HUDEP-2 (cell line): ENCODE measurements around the gene CCDC39.
"Not testable (repeated sequence)": the region's sequence is repeated elsewhere in the genome, so short reads cannot be mapped to it uniquely, and the experiment has no call there.

Source experiments
- DNase-seq, 76 experiments: peaks; one replicate each; lab custom pipeline; 2025; ENCODE audit not compliant: unreplicated experiment in 76 of 76; lab: John Stamatoyannopoulos, UW

CCDC39 gene

DNA sequence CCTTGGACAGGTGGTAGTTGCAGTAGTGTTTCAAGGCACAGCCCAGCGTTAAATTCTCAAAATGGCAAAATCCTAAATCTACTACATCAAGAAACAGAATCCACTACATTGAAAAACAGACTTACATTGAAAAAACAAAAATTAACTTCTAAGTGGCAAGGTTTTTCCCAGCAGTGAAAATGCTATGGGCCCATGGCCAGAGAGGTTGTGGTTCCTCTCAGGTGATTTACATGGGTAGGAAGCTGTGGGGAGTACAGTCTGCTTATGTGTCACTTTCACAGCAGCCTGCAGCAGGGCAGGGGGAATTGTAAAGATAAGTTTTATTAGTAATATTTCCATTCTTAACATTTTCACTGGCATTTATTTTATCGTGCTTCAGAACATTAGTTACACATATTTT is 52.4 kb downstream of the CCDC39 start:
- DNase-seq = no peak

DNA sequence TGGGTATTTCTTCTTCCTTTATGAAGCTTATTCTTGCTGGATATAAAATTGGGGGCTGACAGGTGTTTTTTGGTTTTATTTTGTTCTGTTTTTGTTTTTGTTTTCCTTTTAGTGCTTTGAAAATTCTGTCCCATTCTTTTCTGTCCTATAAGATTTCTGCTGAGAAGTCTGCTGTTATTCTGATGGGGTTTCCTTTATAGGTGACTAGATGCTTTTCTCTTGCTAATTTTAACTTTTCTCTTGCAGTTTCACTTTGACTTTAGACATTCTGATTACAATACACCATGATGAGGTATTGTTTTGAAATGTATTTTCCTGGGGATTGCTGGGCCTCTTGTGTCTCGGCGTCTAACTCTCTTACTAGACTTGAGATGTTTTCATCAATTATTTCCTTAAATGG is 54.6 kb downstream of the CCDC39 start:
- DNase-seq = no peak

DNA sequence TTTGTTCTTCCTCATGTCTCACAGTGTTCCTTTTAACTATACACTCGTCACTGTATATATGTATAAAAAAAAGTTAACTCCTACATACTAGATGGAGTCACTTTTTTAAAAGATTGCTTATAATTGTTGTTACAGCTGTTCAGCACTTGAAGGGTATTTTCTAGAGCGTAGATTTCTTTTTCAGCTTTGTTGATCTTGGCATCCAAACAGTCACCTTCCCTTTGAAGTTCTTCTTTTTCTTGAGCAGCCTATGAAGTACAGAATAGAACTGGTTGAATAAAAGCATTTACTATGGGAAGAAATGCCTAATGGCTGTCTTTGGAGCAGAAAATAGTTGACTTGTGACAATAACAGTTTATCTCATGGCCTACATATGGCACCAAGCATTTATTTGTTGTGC is 59.6 kb downstream of the CCDC39 start:
- no peak for DNase-seq

DNA sequence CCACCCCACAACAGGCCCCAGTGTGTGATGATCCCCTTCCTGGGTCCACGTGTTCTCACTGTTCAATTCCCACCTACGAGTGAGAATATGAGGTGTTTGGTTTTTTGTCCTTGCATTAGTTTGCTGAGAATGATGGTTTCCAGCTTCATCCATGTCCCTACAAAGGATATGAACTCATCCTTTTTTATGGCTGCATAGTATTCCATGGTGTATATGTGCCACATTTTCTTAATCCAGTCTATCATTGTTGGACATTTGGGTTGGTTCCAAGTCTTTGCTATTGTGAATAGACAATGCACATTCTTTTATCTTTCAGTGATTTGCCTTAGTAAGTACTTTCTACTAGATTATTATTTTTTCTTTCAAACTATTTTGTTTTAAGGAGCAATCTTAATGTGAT is 60.7 kb downstream of the CCDC39 start:
- DNase-seq = not testable (repeated sequence)

DNA sequence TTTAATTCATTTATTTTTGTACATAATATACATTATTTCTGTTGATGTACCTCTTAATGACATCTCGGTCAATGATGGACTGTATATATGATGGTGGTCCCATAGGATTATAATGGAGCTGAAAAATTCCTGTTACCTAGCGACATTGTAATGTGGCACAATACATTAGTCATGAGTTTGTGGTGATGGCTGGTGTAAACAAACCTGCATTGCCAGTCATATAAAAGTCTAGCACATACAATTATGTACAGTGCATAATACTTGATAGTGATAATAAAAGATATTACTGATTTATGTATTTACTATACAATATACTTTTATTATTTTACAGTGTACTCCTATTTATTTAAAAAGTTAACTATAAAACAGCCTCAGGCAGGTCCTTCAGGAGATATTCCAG is 62.2 kb downstream of the CCDC39 start:
- no peak for DNase-seq

DNA sequence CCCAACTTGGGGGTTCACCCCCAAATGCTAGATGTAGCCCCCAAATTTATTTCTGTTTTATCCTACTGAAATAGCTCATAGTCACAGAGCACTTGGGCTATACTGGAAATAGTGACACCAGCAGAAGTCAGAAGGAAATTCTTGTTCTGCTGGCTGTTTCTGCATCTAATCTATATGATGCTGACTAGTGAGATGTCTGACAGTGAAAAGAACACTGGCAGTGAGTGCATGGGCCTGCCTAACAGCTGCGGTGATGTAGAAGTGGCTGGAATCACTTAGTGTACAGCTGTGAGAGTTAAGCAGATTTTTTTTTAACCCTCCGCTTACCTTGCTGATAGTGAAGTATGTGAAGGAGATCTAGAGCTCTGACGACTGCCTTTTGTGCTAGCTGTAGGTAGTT is 63.3 kb downstream of the CCDC39 start:
- DNase-seq = no peak

DNA sequence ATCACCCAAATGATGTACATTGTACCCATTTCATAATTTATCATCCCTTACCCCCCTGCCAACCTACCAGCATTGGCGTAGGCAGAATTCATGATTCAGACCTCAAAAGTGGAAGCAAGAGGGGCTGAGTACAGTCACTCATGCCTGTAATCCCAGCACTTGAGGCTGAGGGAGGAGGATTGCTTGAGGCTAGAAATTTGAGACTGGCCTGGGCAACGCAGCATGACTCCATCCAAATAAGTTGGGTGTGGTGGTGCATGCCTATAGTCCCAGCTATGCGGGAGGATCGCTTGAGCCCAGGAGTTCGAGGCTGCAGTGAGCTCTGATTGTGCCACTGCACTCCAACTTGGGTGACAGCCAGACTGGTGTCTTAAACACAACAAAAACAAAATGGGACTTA is 66.9 kb downstream of the CCDC39 start:
- DNase-seq = no peak

DNA sequence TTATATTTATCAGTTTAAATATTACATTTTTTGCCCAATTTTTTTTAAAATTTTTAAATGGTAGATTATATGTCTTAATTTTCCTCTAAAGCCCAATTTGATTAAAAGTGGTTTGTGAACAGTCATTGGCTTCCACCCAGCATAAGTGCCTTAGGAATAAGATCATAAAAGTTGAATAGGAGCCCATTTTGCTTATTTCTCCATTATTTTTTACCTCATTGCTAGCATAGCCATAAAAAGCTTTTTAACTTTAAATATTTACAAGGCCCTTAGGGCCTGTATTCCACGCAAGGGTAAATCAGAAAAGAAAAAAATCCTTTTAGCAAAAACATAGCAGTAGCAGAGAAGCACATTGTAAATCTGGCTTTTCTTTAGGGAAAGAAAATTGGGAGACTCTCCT is 68.3 kb downstream of the CCDC39 start:
- no peak for DNase-seq

DNA sequence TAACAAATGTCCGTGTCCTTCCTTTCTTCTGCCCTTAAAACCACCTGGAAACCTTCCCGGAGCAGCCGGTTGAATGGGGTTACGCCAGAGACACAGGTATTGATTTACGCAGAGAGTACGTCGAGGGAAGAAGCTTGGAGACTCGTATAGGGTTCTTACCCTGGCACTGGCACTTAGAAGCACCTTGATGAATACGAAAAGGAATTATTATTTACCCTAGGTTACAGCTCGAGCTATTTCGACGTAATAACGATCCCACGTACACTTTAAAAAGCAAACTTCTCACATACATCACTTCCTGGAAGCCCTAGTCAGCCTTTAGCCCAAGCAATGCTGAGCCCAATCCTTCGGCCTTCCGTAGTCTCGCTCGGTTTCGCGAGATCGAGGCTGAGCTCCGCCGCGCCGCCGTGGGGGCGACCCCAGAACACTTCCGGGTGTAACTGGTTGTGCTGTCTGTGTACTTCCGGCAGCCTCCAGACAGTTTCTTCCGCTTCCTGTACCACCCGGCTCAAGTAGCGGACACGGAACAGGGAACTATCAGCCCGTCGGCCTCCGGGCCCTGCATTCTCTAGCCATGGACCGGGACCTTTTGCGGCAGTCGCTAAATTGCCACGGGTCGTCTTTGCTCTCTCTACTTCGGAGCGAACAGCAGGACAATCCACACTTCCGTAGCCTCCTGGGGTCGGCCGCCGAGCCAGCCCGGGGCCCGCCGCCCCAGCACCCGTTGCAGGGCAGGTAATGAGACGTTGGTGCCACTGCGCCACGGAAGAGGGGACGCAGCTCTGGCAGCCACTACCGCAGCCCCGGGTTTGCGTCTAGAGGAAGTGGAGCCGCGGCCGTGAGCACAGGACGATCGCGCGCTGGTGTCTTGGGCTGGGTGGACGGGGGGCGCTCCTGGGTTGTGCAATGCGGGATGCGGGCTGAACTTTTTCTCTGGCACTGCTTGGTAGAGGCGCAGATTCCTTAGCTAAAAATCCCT is 77.3 kb downstream of the CCDC39 start, which contains the start of gene TTC14:
Gene TTC14, plus strand, starts transcription at position 476 of the 979 bp plus-strand sequence. Its CDS starts 99 bp downstream, at position 575.
- DNase-seq = peak; percentile 32 to 94 (median 84)

DNA sequence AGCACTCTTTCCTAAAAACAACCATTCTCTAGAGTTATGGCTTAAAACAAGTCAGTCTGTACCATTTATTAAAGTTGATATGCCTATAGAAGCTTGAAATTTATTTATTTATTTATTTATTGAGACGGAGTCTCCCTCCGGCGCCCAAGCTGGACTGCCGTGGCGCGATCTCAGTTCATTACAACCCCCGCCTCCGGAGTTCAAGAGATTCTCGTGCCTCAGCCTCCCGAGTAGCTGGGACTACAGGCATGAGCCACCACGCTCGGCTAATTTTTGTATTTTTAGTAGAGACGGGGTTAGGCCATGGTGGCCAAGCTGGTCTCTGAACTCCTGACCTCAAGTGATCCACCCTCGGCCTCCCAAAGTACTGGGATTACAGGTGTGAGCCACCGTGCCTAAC is 78.8 kb downstream of the CCDC39 start:
- DNase-seq = no peak

DNA sequence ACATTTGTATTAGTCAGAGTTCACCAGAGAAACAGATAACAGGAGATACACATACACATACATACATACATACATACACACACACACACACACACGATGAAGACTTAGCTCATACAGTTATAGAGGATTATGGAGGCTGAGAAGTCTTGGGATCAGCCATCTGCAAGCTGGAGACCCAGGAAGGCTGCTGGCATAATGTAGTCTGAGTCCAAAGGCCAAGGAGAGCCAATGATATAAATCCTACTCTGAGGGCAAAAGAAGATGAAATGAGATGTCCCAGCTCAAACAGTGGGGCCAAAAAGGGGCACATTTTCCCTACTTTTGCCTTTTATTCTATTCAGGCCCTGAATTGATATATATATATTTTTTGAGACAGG is 83.7 kb downstream of the CCDC39 start:
- DNase-seq = no peak

DNA sequence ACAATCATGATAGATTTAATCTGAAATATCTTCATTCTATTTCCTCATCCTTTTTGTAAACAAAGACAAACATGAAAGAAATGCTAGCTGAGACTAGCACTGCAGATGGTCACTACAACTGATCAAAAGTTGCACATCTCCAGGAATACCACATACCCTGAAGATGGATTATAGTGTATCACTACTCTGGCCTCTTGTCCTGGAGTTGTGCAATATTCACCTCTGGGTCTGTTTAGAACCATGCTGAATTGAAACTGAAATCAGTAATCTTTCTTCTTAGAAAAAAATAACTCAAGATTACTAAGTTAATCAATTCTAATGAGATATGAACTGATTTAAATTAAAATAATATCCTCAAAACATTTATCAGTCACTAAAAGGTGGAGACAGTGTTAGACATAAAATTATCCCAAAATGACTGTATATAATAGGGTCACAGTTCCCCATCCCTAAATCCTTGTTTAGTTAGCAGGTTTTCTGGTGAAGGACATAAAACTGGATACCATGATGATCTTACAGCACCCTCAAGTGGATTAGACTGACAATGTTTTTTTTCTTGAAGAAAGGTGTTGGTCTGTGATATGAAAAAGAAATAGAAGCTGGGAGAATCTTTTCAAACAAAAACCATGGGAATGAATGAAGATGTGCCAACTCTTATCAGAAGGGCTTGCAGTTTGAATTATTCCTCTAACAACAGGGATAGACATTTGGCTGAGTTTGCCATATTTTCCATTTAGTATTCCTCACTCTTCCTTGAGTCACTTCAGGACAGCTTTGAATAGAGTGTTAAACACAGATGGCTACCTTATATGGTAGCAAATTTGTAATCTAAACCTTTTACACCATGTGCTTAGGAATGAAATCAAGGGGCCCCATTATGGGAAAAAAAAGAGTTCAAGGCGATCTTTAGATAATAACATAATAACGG is 84.4 kb downstream of the CCDC39 start:
- peak in 4 of 76 experiments; percentile 1 to 16 (median 14) for DNase-seq

DNA sequence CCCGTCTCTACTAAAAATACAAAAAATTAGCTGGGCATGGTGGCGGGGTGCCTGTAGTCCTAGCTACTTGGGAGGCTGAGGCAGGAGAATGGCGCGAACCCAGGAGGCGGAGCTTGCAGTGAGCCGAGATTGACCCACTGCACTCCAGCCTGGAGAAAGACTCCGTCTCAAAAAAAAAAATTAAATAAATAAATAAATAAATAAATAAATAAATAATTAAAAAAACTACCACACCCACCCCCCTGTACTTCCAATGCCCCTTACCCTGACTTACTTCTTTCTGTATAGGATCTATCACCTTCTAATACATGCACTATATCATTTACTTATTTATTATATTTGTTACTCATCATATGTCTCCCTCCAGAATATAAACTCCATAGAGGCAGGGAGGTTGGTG is 85.7 kb downstream of the CCDC39 start:
- not testable (repeated sequence) for DNase-seq

DNA sequence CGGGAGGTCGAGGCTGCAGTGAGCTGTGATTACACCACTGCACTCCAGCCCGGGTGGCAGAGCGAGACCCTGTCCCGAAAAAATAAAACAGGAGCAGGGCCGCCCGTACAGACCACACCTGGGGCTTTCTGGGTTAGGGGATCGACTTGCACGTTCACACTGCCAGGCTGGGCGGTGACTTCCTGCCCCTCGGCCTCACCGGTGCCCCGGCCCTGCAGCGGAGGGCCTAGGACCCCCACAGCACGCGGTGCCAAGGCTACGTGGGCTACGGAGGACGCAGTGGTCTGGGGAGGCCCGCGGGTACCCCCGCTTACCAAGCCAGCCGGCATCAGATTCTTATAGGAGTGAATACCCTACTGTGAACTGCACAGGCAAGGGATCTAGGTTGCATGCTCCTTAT is 88.9 kb downstream of the CCDC39 start:
- DNase-seq = no peak

DNA sequence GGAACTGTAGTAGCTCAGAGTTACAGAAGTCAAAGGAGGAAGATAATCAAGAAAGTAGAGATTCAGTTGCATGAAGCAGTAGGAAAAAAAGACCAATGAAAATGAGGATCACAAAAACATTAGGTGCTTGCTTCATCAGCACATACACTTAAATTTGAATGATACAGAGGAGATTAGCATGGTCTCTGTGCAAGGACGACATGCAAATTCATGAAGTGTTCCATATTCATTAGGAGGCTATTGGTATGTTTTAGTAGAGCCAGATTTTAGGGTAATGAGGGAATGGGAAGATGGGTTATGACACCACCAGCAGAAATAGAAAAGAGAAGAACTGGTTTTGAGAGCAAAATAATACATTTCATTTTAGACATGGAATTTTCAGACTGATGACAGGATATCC is 98.4 kb downstream of the CCDC39 start:
- DNase-seq = no peak

DNA sequence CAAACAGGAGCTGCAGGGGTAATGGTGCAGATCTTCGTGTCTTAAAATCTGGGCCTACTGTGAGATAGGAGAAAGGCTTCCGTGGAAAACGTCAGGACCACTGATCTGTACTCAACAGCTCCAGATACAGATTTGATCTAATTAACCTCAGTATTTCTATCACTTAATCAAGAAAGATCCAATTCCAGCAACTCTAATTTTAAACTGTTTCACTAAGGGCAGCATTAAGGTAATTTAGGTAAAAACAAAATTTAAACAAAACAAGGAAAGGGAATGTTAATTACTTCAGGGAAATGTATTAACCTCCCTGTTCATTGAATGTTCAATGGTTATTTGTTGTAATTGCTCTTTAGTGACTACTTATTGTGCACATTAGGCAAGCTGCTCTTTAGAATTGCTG is 103.7 kb downstream of the CCDC39 start:
- no peak for DNase-seq

DNA sequence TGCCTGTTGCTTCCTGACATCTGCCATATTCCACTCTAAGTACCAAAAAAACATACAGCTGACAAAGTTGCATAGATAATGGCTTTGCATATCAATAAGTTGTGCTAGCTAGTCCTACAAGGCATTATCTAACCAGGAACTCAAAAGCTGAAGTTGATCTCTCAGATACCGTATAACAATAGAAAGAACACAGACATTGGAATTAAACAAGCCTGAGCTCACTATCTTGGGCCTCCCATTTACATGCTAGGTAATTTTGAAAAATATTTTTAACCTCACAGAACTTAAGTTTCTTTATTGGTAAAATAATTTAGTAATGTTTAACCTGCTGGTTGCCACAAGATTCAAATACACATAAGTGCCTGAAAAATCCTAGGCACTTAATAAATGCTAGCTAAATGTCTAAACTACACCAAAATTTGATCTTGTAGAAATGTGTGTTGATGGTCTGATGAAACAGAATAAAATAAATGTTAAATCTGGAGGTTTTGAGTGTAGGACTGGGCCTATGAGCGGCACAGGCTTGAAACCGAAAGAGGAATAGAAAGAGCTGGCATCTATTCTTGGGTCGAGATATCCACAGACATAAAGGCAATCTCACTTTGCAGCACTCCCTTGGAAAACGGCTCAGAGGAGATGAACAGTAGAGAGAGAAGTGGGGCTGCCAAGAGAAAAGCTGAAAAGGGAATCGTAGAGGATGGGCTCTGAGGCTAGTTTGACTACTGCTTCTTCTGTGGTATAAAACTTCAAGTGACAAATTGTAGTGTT is 107.3 kb downstream of the CCDC39 start:
- DNase-seq = no peak

DNA sequence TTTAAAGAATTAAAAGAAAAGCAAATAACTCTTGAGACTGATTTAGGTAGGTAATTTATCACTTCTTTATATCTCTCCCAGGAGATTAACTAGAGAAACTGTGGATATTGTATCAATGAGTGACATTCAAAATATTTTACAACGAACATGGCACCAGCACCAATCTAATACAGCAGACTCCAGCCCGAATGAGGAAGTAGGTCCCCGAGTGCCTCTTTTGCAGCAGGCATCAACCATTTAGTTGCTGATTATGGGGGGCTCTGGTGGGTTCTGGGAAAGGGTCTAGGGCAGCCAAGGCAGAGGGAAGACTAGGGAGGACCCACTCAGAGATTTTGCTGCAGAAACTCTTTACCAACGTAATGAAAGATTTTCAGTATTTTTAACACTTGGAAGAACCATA is 109.1 kb downstream of the CCDC39 start:
- no peak for DNase-seq

DNA sequence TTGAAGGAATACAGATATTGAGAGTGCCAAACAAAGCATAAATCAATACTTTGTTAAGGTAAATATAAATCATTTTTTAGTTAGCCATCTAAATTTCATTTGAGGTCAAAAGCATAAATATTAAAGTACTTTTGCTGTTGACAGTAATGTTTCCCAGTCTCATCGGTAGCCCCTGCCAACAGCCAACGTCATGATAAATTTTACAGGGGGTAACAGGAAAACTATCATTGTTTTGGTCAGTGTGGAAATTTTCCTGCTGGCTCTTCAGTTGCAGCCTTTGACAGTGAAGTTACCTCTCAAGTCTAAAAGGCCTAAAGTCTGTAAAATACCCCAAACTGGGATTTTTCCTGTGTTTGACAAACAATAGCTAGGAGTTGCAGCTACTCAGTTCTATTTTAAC is 114.6 kb downstream of the CCDC39 start:
- no peak for DNase-seq
